ENCODE results near the gene NFATC2.

Gene NFATC2

GRCh38 chr20:51562332-51563173, 20.0 kb upstream of the NFATC2 start:
- Histone ChIP-seq H3K27ac (ENCODE audit: low read length) (no peak overlapping the region), H2AFZ (ENCODE audit: low read depth, low read length) (no peak overlapping the region), H3K9ac (ENCODE audit: low read length) (no peak overlapping the region), H3K4me1 (ENCODE audit: low read length) (0 out of 2 replicates have a peak, but pooled peaks cover 8% of the 10 kb centered on the region), H3K36me3 (replicated peaks; ENCODE audit: low read depth, low read length) (no peaks in the 10 kb centered on the region), H3K79me2 (ENCODE audit: low read length) (no peaks in the 10 kb centered on the region), H3K4me3 (ENCODE audit: low read length) (no peak overlapping the region), H3K9me3 (ENCODE audit: insufficient read depth, low read length) (no peaks in the 10 kb centered on the region), H4K20me1 (ENCODE audit: insufficient read depth, low read length) (no peaks in the 10 kb centered on the region), H3K4me2 (ENCODE audit: low read length) (no peak overlapping the region), H3K27me3 (ENCODE audit: low read depth, low read length) (peaks cover 30% of the 10 kb centered on the region)
- TF ChIP-seq EZH2phosphoT487 (IDR thresholded peaks at IDR 0.05; ENCODE audit: low read depth) (no peak), CTCF (IDR thresholded peaks at IDR 0.05; ENCODE audit: low read depth, low read length) (no peak)

- peaks cover 30% of the 10 kb centered on the region for H3K27me3 ChIP-seq (ENCODE audit: low read depth, low read length)
- H3K9me3 ChIP-seq (ENCODE audit: insufficient read depth, low read length): no peaks in the 10 kb centered on the region
- H3K79me2 ChIP-seq (ENCODE audit: low read length): no peaks in the 10 kb centered on the region
- H3K4me1 ChIP-seq (ENCODE audit: low read length): 0 out of 2 replicates have a peak, but pooled peaks cover 8% of the 10 kb centered on the region
- no peaks in the 10 kb centered on the region for H3K36me3 ChIP-seq (replicated peaks; ENCODE audit: low read depth, low read length)
- H3K4me3 ChIP-seq (ENCODE audit: low read length): no peak overlapping the region
- no peak overlapping the region for H3K4me2 ChIP-seq (ENCODE audit: low read length)
- no peak overlapping the region for H2AFZ ChIP-seq (ENCODE audit: low read depth, low read length)
- no peak overlapping the region for H3K27ac ChIP-seq (ENCODE audit: low read length)
- no peaks in the 10 kb centered on the region for H4K20me1 ChIP-seq (ENCODE audit: insufficient read depth, low read length)
- TF ChIP-seq CTCF (IDR thresholded peaks at IDR 0.05; ENCODE audit: low read depth, low read length) (no peak), EZH2phosphoT487 (IDR thresholded peaks at IDR 0.05; ENCODE audit: low read depth) (no peak)
- H3K9ac ChIP-seq (ENCODE audit: low read length): no peak overlapping the region
Observed at GRCh38 chr20:51562027-51562331, 19.5 kb upstream of the NFATC2 start.

- TF ChIP-seq CTCF (IDR thresholded peaks at IDR 0.05; ENCODE audit: low read depth, low read length): no peak
- no peak for TF ChIP-seq EZH2phosphoT487 (IDR thresholded peaks at IDR 0.05; ENCODE audit: low read depth)
- no peak overlapping the region for H3K27ac ChIP-seq (ENCODE audit: low read length)
- H2AFZ ChIP-seq (ENCODE audit: low read depth, low read length): no peak overlapping the region
- H3K9ac ChIP-seq (ENCODE audit: low read length): no peak overlapping the region
- H3K79me2 ChIP-seq (ENCODE audit: low read length): no peaks in the 10 kb centered on the region
- peaks cover 25% of the 10 kb centered on the region for H3K27me3 ChIP-seq (ENCODE audit: low read depth, low read length)
- H3K4me2 ChIP-seq (ENCODE audit: low read length): no peak overlapping the region
- H4K20me1 ChIP-seq (ENCODE audit: insufficient read depth, low read length): no peaks in the 10 kb centered on the region
- H3K4me3 ChIP-seq (ENCODE audit: low read length): no peak overlapping the region
- H3K36me3 ChIP-seq (replicated peaks; ENCODE audit: low read depth, low read length): no peaks in the 10 kb centered on the region
- H3K4me1 ChIP-seq (ENCODE audit: low read length): 0 out of 2 replicates have a peak, but pooled peaks cover 5% of the 10 kb centered on the region
- H3K9me3 ChIP-seq (ENCODE audit: insufficient read depth, low read length): no peaks in the 10 kb centered on the region
Observed at GRCh38 chr20:51560550-51561307, 18.2 kb upstream of the NFATC2 start.

- H3K27ac ChIP-seq (ENCODE audit: low read length): no peak overlapping the region
Observed at GRCh38 chr20:51560042-51560441, 17.5 kb upstream of the NFATC2 start.

More at GRCh38 chr20:51560042-51560441, 17.5 kb upstream of the NFATC2 start:
- H3K4me3 ChIP-seq (ENCODE audit: low read length): no peak overlapping the region
- H3K27me3 ChIP-seq (ENCODE audit: low read depth, low read length): peaks cover 20% of the 10 kb centered on the region
- TF ChIP-seq CTCF (IDR thresholded peaks at IDR 0.05; ENCODE audit: low read depth, low read length): no peak
- no peak for TF ChIP-seq EZH2phosphoT487 (IDR thresholded peaks at IDR 0.05; ENCODE audit: low read depth)
- H3K9ac ChIP-seq (ENCODE audit: low read length): no peak overlapping the region
- no peaks in the 10 kb centered on the region for H3K9me3 ChIP-seq (ENCODE audit: insufficient read depth, low read length)
- H2AFZ ChIP-seq (ENCODE audit: low read depth, low read length): no peak overlapping the region
- H3K4me2 ChIP-seq (ENCODE audit: low read length): no peak overlapping the region
- H4K20me1 ChIP-seq (ENCODE audit: insufficient read depth, low read length): no peaks in the 10 kb centered on the region
- H3K36me3 ChIP-seq (replicated peaks; ENCODE audit: low read depth, low read length): no peaks in the 10 kb centered on the region
- H3K4me1 ChIP-seq (ENCODE audit: low read length): peaks cover under 1% of the 10 kb centered on the region; the same call in 1 of the 2 replicates
- H3K79me2 ChIP-seq (ENCODE audit: low read length): no peaks in the 10 kb centered on the region

All from OCI-LY3 (cell line).